Measurements from ENCODE around the gene BCL2L15. TPM values are rescaled to one million over a fixed set of nuclear protein-coding genes. Genes with fewer than 3 reads are reported as not detected.

BCL2L15 gene
- total RNA-seq, 1 donor from 2014 or later: 2.9 TPM

DNA sequence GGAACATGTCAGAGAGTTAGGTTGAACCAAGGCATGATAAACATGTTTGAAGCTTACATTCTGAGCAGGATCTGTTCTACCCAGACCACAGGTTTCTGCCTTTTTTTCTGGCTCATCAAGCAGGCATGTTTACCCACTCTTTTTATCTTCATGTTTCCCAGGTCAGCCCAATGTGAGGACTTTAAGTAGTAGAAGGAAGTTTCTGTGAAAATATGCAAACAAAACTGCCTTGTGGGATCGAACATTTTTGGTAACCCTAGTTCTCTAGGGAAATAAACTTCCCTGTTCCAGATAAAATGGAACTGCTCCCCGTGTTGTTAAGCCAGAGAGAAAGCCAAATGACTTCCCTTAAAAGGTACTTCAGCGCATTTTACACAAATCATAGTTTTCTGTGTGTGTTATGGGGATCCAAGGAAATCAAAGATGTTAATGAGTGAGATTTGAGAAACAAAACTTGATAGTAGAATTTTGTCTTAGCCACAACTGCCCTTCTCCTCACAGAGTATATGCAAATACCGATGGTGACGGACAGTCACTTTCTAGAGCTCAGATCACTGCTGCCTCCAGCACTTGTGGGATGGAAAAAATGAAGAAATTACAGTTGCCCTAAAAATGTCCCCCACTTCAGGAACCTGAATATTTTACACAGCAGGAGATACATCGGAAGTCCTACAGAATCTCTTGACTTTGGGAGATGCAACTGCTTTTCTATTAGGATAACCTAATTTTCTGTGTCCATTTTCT lies 41.0 kb upstream of the BCL2L15 start:
- Histone ChIP-seq H3K36me3 (no peaks in the 10 kb centered on the region), H3K27me3 (no peaks in the 10 kb centered on the region), H3K9me3 (no peaks in the 10 kb centered on the region), H3K4me1 (peaks cover 42% of the 10 kb centered on the region), H3K27ac (peak overlapping the region; percentile 92), H3K4me3 (peak overlapping the region; percentile 81 to 99)
- intact Hi-C loops (cut with DNase I): loop anchor here (2.0 kb wide), 1 partner anchor 24 kb away; the partner anchor contains the start of genes AP4B1 and DCLRE1B
- DNase-seq (ENCODE audit: extremely low spot score in 2 of 2): no peak
- TF ChIP-seq POLR2AphosphoS5 (IDR thresholded peaks at IDR 0.05; ENCODE audit: insufficient read depth in 1 of 2, low read depth in 1 of 2): no peak

DNA sequence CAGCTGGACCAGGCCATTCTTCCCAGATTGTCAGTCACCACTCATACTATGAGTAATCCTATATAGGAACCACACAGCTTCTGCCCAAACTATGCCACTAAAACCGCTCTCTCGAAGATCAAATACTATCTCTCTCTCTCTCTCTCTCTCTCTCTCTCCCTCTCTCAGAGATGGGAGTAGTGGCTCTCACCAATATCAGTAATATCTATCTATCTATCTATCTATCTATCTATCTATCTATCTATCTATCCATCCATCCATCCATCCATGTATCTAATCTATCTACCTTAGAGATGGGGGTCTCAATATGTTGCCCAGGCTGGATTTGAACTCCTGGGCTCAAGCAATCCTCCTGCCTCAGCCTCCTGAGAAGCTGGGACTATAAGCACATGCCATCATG lies 37.1 kb upstream of the BCL2L15 start:
- no peaks in the 10 kb centered on the region for H3K36me3 ChIP-seq
- H3K27me3 ChIP-seq: no peaks in the 10 kb centered on the region
- TF ChIP-seq, protein P1, sequence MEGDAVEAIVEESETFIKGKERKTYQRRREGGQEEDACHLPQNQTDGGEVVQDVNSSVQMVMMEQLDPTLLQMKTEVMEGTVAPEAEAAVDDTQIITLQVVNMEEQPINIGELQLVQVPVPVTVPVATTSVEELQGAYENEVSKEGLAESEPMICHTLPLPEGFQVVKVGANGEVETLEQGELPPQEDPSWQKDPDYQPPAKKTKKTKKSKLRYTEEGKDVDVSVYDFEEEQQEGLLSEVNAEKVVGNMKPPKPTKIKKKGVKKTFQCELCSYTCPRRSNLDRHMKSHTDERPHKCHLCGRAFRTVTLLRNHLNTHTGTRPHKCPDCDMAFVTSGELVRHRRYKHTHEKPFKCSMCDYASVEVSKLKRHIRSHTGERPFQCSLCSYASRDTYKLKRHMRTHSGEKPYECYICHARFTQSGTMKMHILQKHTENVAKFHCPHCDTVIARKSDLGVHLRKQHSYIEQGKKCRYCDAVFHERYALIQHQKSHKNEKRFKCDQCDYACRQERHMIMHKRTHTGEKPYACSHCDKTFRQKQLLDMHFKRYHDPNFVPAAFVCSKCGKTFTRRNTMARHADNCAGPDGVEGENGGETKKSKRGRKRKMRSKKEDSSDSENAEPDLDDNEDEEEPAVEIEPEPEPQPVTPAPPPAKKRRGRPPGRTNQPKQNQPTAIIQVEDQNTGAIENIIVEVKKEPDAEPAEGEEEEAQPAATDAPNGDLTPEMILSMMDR (IDR thresholded peaks at IDR 0.05): no peak
- TF ChIP-seq POLR2A (IDR thresholded peaks at IDR 0.05) (no peak), POLR2AphosphoS5 (IDR thresholded peaks at IDR 0.05; ENCODE audit: insufficient read depth in 1 of 2, low read depth in 1 of 2) (no peak)
- DNase-seq (ENCODE audit: extremely low spot score in 2 of 2): no peak
- H3K4me1 ChIP-seq: peaks cover 11% of the 10 kb centered on the region
- H3K4me3 ChIP-seq: no peak overlapping the region
- intact Hi-C loops (cut with DNase I): no loop called here
- H3K9me3 ChIP-seq: no peaks in the 10 kb centered on the region
- no peak overlapping the region for H3K27ac ChIP-seq

DNA sequence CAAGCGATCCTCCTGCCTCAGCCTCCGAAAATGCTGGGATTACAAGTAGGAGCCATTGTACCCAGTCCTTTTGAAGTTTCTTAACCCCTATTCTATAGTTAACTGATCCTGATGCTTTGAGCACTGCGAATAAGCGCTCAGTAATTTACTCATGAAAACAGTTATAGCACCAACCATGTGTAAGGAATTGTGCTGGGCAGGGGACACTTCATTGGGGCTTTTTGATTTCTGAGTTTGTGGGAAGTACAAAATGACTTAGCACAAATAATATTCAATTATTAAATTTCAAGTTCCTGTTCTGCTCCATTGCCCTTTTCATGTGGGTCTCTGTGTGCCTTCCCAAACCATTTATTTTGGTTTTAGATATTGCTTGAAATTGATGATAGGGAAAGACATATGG lies 35.6 kb upstream of the BCL2L15 start:
- no peaks in the 10 kb centered on the region for H3K27me3 ChIP-seq
- intact Hi-C loops (cut with DNase I): no loop called here
- H3K4me1 ChIP-seq: peaks cover 3% of the 10 kb centered on the region
- no peaks in the 10 kb centered on the region for H3K36me3 ChIP-seq
- no peak for DNase-seq (ENCODE audit: extremely low spot score in 2 of 2)
- H3K4me3 ChIP-seq: no peak overlapping the region
- TF ChIP-seq, protein P1 (IDR thresholded peaks at IDR 0.05): no peak
- H3K9me3 ChIP-seq: no peaks in the 10 kb centered on the region
- H3K27ac ChIP-seq: no peak overlapping the region

DNA sequence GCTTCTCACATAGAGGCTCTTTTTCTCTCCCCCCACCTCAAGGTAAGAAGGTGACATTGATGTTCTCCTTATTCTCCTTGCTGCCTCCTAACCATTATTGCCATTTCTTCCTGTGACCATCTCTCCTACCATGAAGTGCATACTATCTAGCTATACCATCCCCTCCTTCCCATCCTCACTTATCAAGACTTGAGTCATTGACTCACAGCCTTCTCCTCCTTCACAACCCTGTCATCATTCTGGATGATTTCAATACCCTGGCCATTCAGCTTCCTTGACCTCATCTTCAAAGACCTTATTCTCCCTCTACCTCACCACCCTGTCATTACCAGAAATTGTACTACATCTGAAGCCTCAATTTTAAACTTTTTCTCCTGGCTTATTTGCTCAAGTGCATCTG lies 30.9 kb upstream of the BCL2L15 start:
- Histone ChIP-seq H3K4me1 (peaks cover 2% of the 10 kb centered on the region), H3K36me3 (no peaks in the 10 kb centered on the region), H3K9me3 (no peaks in the 10 kb centered on the region), H3K27me3 (no peaks in the 10 kb centered on the region), H3K4me3 (no peak overlapping the region), H3K27ac (no peak overlapping the region)
- intact Hi-C loops (cut with DNase I): no loop called here
- TF ChIP-seq, protein P1 (IDR thresholded peaks at IDR 0.05): no peak
- no peak for TF ChIP-seq POLR2AphosphoS5 (IDR thresholded peaks at IDR 0.05; ENCODE audit: insufficient read depth in 1 of 2, low read depth in 1 of 2)
- TF ChIP-seq POLR2A (IDR thresholded peaks at IDR 0.05): no peak
- DNase-seq (ENCODE audit: extremely low spot score in 2 of 2): no peak

DNA sequence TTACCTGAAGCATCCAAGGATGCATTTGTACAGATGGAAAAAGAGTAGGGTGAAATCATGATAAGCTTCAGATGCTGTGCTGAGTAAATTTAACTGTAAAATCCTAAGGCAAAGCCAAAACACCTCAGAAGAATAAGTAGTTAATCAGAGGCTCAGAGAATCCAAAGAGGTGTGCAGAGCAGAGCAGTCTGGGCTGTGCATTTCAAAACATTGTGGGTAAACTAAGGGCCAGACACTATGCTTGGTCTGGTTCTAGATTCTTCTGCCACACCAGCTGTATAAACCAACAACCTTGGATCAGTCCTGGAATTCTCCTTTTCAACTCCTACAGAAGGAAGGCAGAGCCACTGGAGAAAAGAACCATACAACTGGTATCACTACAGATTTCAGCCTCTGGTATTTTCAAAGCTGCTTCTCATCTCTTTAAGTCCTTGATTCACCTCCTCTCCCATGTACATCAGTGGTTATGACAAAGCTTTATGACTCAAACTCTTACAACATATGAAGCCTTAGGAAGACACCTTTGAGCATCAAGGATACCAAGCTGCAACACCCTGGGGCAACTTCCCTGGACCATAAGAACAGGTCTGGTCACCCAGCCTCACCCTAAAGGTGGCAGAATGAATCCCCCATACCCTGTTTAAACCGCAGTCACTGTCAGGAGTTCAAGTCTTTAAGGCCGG lies 30.2 kb upstream of the BCL2L15 start:
- Histone ChIP-seq H3K36me3 (no peaks in the 10 kb centered on the region), H3K4me1 (peaks cover 4% of the 10 kb centered on the region), H3K27ac (no peak overlapping the region), H3K9me3 (no peaks in the 10 kb centered on the region), H3K4me3 (no peak overlapping the region), H3K27me3 (no peaks in the 10 kb centered on the region)
- DNase-seq (ENCODE audit: extremely low spot score in 2 of 2): no peak
- TF ChIP-seq, protein P1 (IDR thresholded peaks at IDR 0.05): no peak
- TF ChIP-seq POLR2A (IDR thresholded peaks at IDR 0.05): no peak
- TF ChIP-seq POLR2AphosphoS5 (IDR thresholded peaks at IDR 0.05; ENCODE audit: insufficient read depth in 1 of 2, low read depth in 1 of 2): no peak
- intact Hi-C loops (cut with DNase I): no loop called here
